Activated CD8-positive, alpha-beta memory T cell treated with anti-CD3 and anti-CD28 coated beads, Interleukin-2, amount 50 U/mL, for 1 hour (primary cell): ENCODE results near the gene SLC25A5.
"Not testable (repeated sequence)": the region's sequence is repeated elsewhere in the genome, so short reads cannot be mapped to it uniquely, and the experiment has no call there.

Experiments
- DNase-seq: peaks from one replicate; pipeline ENCODE4 v3.0.0-alpha.2; 2020; ENCODE audit errors: extremely low read depth

Gene SLC25A5

GRCh38 chrX:119467842-119468550 lies at the start of gene SLC25A5:
TSS of gene SLC25A5 (plus strand) at chrX:119468444. CDS start at chrX:119468516, 72 bp downstream.
- peak; percentile 45 for DNase-seq

- no peak for DNase-seq
Observed at GRCh38 chrX:119419146-119419545, 49.1 kb upstream of the SLC25A5 start.

- no peak for DNase-seq
Observed at GRCh38 chrX:119419898-119420297, 48.3 kb upstream of the SLC25A5 start.

- DNase-seq, result no peak
Observed at GRCh38 chrX:119421016-119421705, 47.1 kb upstream of the SLC25A5 start.

- peak; percentile 7 for DNase-seq
Observed at GRCh38 chrX:119423631-119424030, 44.6 kb upstream of the SLC25A5 start.

- DNase-seq, result no peak
Observed at GRCh38 chrX:119424999-119425398, 43.2 kb upstream of the SLC25A5 start.

GRCh38 chrX:119427024-119427794 lies 41.0 kb upstream of the SLC25A5 start:
- DNase-seq, result no peak

- DNase-seq, result no peak
Observed at GRCh38 chrX:119427795-119428185, 40.5 kb upstream of the SLC25A5 start.

- no peak for DNase-seq
Observed at GRCh38 chrX:119429471-119429870, 38.8 kb upstream of the SLC25A5 start.

- not testable (repeated sequence) for DNase-seq
Observed at GRCh38 chrX:119441295-119441694, 26.9 kb upstream of the SLC25A5 start.

- no peak for DNase-seq
Observed at GRCh38 chrX:119442286-119442685, 26.0 kb upstream of the SLC25A5 start.

- no peak for DNase-seq
Observed at GRCh38 chrX:119453202-119453601, 15.0 kb upstream of the SLC25A5 start.

- DNase-seq, result no peak
Observed at GRCh38 chrX:119455264-119455663, 13.0 kb upstream of the SLC25A5 start.

- no peak for DNase-seq
Observed at GRCh38 chrX:119459181-119459580, 9.1 kb upstream of the SLC25A5 start.

- no peak for DNase-seq
Observed at GRCh38 chrX:119465555-119465954, 2.7 kb upstream of the SLC25A5 start.

- no peak for DNase-seq
Observed at GRCh38 chrX:119466970-119467369, 1.3 kb upstream of the SLC25A5 start.

- no peak for DNase-seq
Observed at GRCh38 chrX:119467433-119467832, 811 bp upstream of the SLC25A5 start.

GRCh38 chrX:119468551-119469312 lies 488 bp downstream of the SLC25A5 start:
- DNase-seq, result peak; percentile 43

GRCh38 chrX:119469313-119469635 lies 1.0 kb downstream of the SLC25A5 start:
- DNase-seq, result no peak

GRCh38 chrX:119474615-119475388 lies 6.6 kb downstream of the SLC25A5 start:
- no peak for DNase-seq

- DNase-seq, result no peak
Observed at GRCh38 chrX:119475389-119476101, 7.3 kb downstream of the SLC25A5 start.
